ENCODE data around the gene BACH2. TPM values are rescaled to one million over a fixed set of nuclear protein-coding genes. Genes with fewer than 3 reads are reported as not detected.

Gene BACH2
- total and polyA plus RNA-seq, 4 donors = 0.78 to 17.4 (median 3.2) TPM

DNA sequence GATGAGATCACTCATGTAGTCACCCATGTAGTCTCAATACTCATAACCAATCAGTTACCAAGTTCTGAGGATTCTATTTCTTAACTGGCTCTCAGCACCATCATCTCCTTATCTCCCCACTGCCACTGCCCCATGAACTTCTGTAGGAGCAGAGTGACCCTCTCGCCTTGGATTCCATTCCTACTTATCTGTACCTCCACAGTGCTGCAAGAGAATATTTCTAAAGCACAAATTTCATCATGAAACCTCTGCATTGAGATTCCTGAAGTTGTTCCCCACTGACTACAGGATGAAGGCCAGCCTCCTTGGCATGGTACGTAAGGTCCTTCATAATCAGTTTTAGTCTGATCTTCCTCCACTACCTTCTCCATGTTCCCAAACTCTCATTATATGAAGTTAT, 34.8 kb downstream of the BACH2 start:
- no peak for ATAC-seq (ENCODE audit: insufficient read depth, low FRiP score)
- H3K27ac ChIP-seq (ENCODE audit: low read depth in 1 of 2, low read length in 1 of 2) = no peak overlapping the region
- TF ChIP-seq CTCF (IDR thresholded peaks at IDR 0.05; ENCODE audit: control extremely low read depth, extremely low read depth) = no peak
- no peak overlapping the region for H3K4me3 ChIP-seq
- no peak for DNase-seq
- no peaks in the 10 kb centered on the region for H3K27me3 ChIP-seq (ENCODE audit: control insufficient read depth in 3 of 3, insufficient read depth in 3 of 3, low read length in 2 of 3)
- peaks cover 0 to 4% (median 0%) of the 10 kb centered on the region in 4 donors for H3K36me3 ChIP-seq (ENCODE audit: control insufficient read depth in 4 of 4, insufficient read depth in 4 of 4, low read length in 4 of 4)
- peaks cover 0 to 18% (median 0%) of the 10 kb centered on the region in 5 donors for H3K4me1 ChIP-seq (ENCODE audit: control insufficient read depth in 5 of 5, insufficient read depth in 5 of 5, low read length in 5 of 5)
- H3K9me3 ChIP-seq (ENCODE audit: control insufficient read depth in 4 of 4, insufficient read depth in 3 of 4, low read length in 3 of 4) = peaks cover 0 to 2% (median 0%) of the 10 kb centered on the region in 4 donors
- H3K9ac ChIP-seq (ENCODE audit: insufficient read depth in 1 of 2, low read length in 2 of 2) = no peak overlapping the region
- 98% methylated on average over 2 of the region's 2 CpGs for WGBS, 2 donors

- no peak overlapping the region for H3K9ac ChIP-seq (ENCODE audit: insufficient read depth in 1 of 2, low read length in 2 of 2)
- H3K9me3 ChIP-seq (ENCODE audit: control insufficient read depth in 4 of 4, insufficient read depth in 3 of 4, low read length in 3 of 4) = no peaks in the 10 kb centered on the region
- 92 to 98% methylated on average over 1 of the region's 1 CpG for WGBS, 2 donors
- ATAC-seq (ENCODE audit: insufficient read depth, low FRiP score) (no peak), DNase-seq (no peak)
- no peak overlapping the region for H3K27ac ChIP-seq (ENCODE audit: low read depth in 1 of 2, low read length in 1 of 2)
- no peak overlapping the region for H3K4me3 ChIP-seq
- no peaks in the 10 kb centered on the region for H3K4me1 ChIP-seq (ENCODE audit: control insufficient read depth in 5 of 5, insufficient read depth in 5 of 5, low read length in 5 of 5)
- no peaks in the 10 kb centered on the region for H3K27me3 ChIP-seq (ENCODE audit: control insufficient read depth in 3 of 3, insufficient read depth in 3 of 3, low read length in 2 of 3)
- TF ChIP-seq CTCF (IDR thresholded peaks at IDR 0.05; ENCODE audit: control extremely low read depth, extremely low read depth) = no peak
- peaks cover 0 to 10% (median 1%) of the 10 kb centered on the region in 4 donors for H3K36me3 ChIP-seq (ENCODE audit: control insufficient read depth in 4 of 4, insufficient read depth in 4 of 4, low read length in 4 of 4)
Measured at GRCh38 chr6:90257486-90257738, 39.2 kb downstream of the BACH2 start.

GRCh38 chr6:90256698-90257485, 39.8 kb downstream of the BACH2 start:
- no peak for TF ChIP-seq CTCF (IDR thresholded peaks at IDR 0.05; ENCODE audit: control extremely low read depth, extremely low read depth)
- 83 to 91% methylated on average over 4 of the region's 4 CpGs for WGBS, 2 donors

GRCh38 chr6:90253631-90254030, 43.0 kb downstream of the BACH2 start:
- H3K9ac ChIP-seq (ENCODE audit: insufficient read depth in 1 of 2, low read length in 2 of 2) = no peak overlapping the region
- ATAC-seq (ENCODE audit: insufficient read depth, low FRiP score) = no peak
- H3K27ac ChIP-seq (ENCODE audit: low read depth in 1 of 2, low read length in 1 of 2) = no peak overlapping the region
- H3K4me3 ChIP-seq = no peak overlapping the region
- no peaks in the 10 kb centered on the region for H3K4me1 ChIP-seq (ENCODE audit: control insufficient read depth in 5 of 5, insufficient read depth in 5 of 5, low read length in 5 of 5)
- TF ChIP-seq CTCF (IDR thresholded peaks at IDR 0.05; ENCODE audit: control extremely low read depth, extremely low read depth) = no peak
- H3K9me3 ChIP-seq (ENCODE audit: control insufficient read depth in 4 of 4, insufficient read depth in 3 of 4, low read length in 3 of 4) = no peaks in the 10 kb centered on the region
- peaks cover 0 to 12% (median 5%) of the 10 kb centered on the region in 4 donors for H3K36me3 ChIP-seq (ENCODE audit: control insufficient read depth in 4 of 4, insufficient read depth in 4 of 4, low read length in 4 of 4)
- 82 to 90% methylated on average over 2 of the region's 2 CpGs for WGBS, 2 donors
- DNase-seq = no peak
- H3K27me3 ChIP-seq (ENCODE audit: control insufficient read depth in 3 of 3, insufficient read depth in 3 of 3, low read length in 2 of 3) = no peaks in the 10 kb centered on the region

More at GRCh38 chr6:90256698-90257485, 39.8 kb downstream of the BACH2 start:
- Histone ChIP-seq H3K9ac (ENCODE audit: insufficient read depth in 1 of 2, low read length in 2 of 2) (no peak overlapping the region), H3K36me3 (ENCODE audit: control insufficient read depth in 4 of 4, insufficient read depth in 4 of 4, low read length in 4 of 4) (peaks cover 0 to 10% (median 1%) of the 10 kb centered on the region in 4 donors), H3K9me3 (ENCODE audit: control insufficient read depth in 4 of 4, insufficient read depth in 3 of 4, low read length in 3 of 4) (no peaks in the 10 kb centered on the region), H3K27ac (ENCODE audit: low read depth in 1 of 2, low read length in 1 of 2) (no peak overlapping the region), H3K27me3 (ENCODE audit: control insufficient read depth in 3 of 3, insufficient read depth in 3 of 3, low read length in 2 of 3) (no peaks in the 10 kb centered on the region), H3K4me3 (no peak overlapping the region), H3K4me1 (ENCODE audit: control insufficient read depth in 5 of 5, insufficient read depth in 5 of 5, low read length in 5 of 5) (no peaks in the 10 kb centered on the region)
- ATAC-seq (ENCODE audit: insufficient read depth, low FRiP score) (no peak), DNase-seq (peak in 2 of 3 donors; percentile 47 to 49)
